Mesenteric fat pad (tissue), 1 donor: ENCODE measurements around the gene ZNF407. TPM values are rescaled to one million over a fixed set of nuclear protein-coding genes. Genes with fewer than 3 reads are reported as not detected.

Experiments
- DNase-seq: peaks from one replicate; pipeline ENCODE4 v3.0.0-alpha.2; 2020; ENCODE audit warnings: low spot score
- total RNA-seq: library from RNA; stranded (reverse); fragmentation: NEBNext Ultra II Directional; extraction: Animal tissue kit (Norgen Biotek cat#: 25700); gene quantifications from one replicate; pipeline ENCODE4 v1.2.1, GENCODE V29; 2021
- donor health status: DM: yes; HTN: yes; CAD: no.

The ZNF407 gene
- total RNA-seq, 1 donor from 2014 or later, result 14.4 TPM

DNA sequence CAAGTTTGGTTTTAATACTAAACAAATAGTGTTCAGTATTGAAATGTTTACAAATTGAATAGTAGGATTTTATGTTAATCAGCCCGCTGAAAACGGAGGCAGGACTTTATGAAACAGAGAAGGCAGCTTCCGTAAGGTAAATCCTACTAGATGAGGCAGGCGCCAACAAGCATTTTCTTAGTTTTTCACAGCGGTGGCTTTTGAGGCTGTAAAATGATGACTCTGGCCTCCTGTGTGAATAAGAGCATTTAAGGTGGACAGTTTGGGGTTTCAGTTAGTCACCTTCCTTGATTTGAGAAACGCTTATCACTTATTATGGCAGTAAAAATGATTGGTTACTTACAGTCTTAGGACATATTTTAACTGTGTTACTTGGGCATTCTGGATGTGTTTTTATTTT lies 398.4 kb downstream of the ZNF407 start:
- no peak for DNase-seq

DNA sequence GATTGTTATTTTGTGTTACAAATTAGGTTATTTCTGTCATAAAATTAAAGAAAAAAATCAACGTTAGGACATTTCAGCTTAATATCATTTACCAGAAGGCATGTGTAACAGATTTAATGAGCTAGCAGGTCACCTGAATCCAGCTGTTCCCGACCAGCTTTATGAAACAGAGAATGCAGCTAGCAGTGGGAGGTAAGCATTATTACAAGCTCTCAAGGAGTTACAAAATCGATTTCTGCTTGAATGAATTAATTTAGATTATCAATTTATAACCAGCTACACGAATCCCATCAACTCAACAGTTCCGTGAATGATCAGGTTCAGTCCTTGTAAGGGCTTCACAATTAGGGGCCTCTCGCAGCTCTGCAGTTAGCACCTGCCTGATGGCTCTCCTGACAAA lies 399.3 kb downstream of the ZNF407 start:
- DNase-seq, result no peak

DNA sequence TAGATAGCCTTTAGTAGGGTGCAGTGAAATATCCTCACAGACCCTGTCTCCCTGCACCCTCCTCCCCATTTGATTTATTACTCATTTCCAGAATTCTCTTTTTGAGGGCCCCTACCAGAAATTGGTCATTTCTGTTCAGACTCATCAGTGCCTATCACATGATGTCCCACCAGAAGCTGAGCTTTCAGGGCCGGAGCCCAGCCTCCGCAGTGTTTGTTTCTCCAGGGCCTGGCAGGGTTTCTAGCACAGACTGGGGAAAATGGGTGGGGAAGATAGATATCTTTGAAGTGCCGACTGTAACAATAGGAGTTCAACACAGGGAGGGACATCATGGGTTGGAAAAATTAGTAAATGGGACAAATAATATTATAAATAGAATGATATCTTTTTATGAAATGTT lies 403.2 kb downstream of the ZNF407 start:
- no peak for DNase-seq

DNA sequence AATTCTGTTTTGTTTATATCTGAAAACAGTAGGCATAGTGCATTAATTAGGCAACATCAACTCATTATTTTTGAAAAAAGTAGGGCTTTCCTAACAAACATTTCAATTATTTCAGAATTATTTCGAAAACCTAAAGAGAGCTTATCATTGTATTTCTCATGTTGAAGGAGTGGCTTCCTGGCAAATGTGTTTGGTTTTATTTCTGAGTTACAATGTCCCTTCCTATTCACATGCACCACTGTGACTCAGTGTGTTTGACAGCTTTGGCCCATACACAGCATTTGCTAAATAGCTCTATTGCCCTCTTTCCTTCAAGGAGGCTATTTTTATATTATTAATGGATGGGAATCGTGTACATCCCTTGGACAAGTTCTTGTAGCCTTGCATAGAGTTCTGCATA lies 405.4 kb downstream of the ZNF407 start:
- no peak for DNase-seq

DNA sequence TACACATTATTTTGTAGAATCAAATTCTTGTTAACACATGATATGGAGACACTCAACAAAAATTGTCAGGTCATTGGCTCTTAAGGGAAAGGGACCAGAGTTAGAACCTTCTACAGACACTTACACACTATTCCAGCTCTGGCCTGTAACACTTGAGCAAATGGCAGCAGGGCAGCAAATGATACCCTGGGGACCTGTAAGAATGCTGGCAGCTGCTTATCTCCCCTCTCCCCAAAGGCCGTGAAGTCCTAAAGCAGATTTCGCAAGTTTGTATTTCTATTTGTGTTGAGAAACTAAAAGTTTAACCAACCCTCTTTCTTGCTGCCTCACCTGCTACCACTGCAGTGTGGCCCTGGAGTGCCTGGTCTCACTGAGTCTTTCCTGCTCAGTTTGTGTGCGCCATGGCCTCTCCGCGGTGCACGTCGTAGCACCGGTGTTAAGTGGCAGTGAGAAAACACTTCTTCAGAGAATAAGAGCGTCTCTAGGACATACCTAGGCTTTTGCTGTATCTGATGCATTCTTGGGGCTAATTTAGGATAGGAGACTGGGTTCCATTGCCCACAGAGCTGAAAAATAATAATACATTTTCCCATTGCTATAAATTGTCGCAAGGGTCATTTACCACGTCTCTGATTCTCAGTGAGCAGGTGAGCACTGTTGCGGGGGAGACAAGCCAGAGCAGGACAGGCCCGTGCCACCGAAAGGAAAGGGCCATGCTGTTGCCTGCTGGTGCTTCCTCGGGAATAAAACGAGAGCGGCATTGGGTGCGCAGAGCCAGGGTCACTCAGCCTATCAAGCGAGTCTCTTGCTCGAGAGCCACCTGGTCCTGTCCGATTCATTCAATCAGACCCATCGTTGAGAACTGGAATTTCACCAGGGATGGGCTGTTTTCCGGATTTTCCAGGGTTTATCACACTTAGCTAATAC lies 406.4 kb downstream of the ZNF407 start:
- DNase-seq, result no peak

DNA sequence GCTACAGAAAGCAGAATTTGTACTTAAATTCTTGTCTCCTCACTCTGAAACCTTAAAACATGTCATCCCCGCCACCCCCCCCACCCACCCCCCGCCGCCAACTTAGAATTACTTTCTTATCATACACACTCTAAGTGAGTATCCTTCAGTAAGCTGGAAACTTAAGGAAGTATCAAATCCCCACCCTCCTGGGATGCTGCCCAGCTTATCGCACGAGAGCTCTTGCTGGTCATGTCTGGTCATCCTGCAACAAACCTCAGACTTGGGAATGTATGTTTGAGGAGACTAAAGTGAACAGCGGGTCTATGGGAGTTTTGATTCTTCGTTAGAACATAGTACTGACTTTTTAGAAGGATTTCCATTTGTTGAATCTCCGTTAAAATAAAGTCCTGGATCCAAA lies 408.0 kb downstream of the ZNF407 start:
- DNase-seq, result no peak

DNA sequence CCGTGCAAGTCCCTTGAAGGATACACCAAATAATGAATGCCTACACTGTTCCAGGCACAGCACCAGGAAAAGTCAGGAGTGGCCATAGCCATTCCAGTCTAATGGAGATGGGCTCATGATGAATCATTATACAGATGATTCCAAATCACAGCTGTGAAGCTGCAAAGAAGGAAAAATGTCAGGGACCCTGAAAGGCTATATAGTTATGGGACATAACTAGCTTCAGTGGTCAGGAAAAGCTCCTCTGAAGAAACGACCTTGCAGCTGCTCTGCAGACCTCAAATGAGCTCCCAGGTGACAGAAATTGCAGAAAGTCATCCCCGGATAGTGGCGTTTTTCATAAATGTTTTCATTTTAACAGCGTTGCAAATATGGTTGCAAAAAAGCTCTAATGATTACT lies 410.5 kb downstream of the ZNF407 start:
- no peak for DNase-seq

DNA sequence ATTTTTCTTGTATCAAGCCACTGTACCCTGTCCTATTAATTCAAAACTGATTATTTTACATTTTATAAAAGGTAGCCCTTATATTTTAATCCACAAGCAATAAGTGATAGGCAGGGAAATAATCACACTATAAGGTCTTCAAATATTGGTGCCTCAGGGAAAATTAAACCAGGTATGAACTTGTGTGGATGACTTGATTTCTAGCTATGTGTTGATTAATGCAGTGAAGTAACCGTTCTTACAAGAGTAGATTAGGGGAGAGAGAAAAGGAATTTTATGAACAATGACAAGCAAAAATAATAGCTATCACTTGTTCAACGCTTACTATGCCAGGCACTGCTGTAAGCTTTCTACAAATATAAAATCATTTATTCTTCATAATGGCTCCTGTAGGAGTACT lies 411.6 kb downstream of the ZNF407 start:
- no peak for DNase-seq

DNA sequence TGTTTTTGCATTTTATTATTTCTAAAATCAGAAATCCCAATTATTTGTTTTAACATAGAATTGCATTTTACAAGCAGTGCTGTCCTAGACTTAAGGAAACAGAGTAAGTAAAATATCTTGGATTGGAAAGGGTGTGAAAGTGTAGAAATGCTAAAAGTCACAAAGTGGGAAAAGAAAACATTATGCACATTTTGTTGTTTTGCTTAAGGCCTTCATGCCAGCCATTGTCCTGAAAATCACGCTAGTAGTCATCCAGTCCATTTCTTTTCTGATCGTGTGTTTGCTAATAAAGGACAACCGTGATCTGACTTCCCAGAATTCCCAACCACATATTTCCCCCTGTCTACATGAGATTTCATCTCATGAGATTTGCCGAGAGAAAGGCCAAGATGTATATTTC lies 412.2 kb downstream of the ZNF407 start:
- no peak for DNase-seq

DNA sequence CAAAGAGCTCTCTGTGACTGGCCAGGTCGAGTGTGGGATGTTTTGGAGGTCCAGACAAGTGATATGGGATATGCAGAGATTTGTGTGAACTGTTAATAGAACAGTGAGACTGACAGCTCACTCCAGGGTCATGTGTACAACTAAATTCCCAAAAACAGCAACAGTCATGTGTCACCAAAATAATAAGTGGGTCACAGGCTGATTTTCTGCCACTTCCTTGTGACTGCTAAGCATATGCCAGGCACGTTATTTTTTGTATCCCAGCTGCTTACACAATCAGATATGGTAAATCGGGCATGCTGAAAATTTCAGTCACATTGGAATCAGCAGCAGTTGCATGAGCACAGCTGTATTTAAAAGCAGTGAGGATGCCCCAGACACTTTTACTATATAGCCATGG lies 412.6 kb downstream of the ZNF407 start:
- DNase-seq, result no peak

DNA sequence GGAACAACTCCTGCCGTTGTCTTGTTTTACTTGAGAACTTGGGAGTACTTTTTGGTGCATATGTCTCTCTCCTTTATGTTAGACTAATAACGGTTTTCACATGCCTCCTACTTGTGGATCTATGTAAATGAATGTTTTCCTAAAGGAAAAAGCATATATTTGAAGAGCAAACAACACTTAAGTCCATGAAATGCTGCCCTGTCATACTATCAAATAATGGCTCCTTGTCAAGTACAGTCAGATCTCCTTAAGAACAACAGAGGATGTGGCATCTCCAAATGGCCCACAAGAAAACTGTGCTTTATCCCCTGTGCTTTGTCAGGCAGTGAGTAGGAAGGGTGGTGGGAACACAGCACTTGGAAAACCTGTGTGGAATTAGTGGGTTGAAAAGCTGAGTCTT lies 413.0 kb downstream of the ZNF407 start:
- DNase-seq, result no peak

DNA sequence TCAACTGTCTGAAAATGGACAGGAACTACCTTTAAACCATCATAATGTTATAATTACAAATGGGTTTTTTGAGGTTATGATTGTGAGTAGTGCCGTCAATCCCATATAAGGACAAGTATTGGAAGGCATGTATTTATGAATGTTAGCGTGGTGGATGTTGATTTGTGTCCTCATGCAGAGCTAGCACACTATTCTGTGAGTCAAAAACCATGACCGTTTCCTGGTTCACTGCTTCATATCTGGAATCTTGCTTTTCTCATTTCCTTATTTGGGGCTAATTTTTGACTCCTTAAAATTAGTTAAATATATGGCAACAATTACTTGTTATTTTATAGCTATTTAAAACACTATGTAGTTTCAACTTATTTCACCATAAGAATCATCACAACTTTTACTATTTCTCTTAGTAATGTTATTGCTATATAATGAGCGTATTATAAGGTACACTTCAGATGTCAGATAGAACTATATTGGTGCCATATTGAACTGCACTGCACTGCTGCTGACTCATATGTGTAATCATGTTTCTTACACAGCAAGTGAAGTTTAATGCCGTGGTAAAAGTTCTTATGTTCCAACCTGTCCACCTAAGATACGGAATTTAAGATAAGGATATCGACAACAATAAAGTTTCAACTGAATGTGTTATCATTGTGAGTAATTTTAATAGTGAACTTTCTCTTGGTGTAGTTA lies 418.5 kb downstream of the ZNF407 start:
- DNase-seq, result no peak

DNA sequence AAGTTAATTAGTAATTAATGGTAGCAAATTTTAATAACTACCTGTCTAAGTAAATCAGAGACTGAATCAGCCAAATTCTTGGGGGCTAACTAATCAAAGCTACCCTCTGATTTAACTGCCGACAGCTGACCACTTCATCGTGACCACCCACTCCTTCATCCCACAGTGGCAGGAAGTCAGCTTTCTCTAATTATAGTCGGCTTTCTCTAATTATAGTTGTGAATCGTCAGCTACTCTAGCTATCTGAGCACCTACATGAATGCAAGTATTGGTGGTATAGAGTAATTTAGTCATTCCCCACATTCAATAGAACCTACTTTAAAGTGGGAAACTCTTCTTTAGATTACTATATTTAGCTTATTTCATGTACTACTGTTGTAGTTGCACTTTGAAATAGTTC lies 425.8 kb downstream of the ZNF407 start:
- DNase-seq, result no peak

DNA sequence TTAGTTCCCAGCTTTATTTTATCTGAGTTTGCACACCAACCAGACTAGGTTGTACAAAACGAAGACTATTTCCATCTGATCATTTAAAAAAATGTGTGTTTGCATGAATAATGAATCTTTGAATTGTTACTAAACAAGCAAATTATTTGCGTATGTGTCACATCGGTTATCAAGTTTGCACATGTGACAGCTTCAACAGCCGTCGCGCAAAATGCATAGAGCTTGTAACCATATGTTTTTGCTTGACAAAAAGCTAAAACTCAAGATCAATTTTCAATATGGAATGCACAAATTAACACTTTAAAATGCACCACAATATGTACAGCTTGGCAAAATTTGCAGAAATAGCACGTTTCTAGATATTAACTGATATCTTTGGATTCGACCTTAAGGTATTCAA lies 427.2 kb downstream of the ZNF407 start:
- DNase-seq, result no peak

DNA sequence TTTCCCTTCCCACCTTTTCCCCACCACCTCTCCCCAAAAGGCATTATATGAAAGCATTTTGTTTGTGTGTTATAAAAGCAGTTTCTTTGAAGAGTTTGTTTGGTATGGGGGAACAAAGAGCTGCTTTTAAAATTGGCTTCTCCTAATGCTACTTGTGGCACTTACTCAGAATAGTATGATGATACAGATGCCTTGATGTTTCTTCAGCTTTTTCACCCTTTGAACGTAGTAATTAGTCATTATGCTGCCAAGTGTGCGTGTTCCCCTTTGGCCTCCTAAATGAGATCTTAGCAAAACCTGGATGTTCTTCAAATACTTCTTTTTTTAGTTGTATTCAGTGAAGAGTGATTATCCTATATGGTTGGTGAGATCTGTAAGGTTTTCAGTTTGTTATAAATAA lies 427.9 kb downstream of the ZNF407 start:
- DNase-seq, result no peak

DNA sequence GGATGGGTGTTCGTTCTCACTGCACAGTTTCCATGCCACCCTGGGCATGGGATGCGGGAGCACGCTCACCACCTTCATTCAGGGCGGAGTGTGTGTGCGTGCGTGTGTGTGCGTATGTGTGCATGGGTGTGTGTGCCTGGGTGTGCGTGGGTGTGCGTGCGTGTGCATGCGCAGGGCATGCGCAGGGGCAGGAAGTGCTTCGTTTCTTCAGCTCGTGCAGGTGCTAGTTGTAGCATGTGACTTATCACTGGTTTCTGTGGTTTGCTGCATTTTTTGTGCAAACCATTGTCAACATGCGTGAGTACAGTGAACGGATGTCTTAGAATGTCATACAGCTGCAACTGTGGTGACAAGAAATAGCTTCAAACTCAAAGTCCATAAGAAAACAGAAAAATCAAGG lies 431.8 kb downstream of the ZNF407 start:
- DNase-seq, result no peak

DNA sequence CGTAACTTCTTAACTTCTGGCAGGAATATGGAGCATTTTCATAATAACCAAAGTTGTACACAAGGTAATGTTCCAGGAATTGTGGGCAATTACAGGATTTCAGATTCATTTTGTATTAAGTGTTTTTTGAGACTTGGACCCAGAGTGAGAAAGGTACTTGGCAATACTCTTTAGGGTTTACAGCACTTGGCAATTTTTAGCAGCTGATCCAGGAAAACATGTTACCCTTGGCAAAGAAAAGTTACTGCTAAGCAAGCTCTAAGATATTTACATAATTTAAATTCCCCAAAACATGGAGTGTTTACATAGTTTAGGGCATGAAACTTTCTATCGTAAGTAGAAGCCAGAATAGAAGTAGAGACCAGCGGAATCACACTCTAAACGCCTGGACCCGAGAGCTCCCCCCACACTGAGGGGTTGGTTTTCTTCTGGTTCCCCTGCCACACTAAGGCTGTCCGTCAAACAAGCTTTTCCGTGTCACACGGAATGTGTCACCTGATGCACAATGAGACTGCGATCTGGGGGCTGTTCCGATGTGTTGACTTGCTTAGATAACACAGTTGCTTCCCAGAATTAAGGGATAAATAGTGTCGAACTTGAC lies 434.1 kb downstream of the ZNF407 start:
- DNase-seq, result no peak

DNA sequence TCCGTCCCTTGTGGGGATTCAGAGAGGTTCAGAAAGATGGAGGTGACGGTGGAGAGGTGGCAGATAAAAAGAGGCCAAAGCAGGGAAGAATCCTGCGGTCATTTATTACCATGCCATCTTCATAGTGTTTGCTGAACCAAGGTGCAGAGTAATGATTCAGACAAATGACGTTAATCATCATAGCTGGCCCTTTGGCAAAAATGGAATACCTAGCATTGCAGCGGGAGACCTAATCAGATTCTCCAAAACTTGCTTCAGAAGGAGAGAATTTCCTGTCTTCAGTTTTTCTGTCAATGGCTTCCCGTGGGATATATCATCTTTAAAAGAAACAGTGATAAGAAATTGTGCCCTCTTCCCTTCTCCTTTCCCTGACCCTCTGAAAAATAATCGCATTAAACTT lies 435.8 kb downstream of the ZNF407 start:
- no peak for DNase-seq

DNA sequence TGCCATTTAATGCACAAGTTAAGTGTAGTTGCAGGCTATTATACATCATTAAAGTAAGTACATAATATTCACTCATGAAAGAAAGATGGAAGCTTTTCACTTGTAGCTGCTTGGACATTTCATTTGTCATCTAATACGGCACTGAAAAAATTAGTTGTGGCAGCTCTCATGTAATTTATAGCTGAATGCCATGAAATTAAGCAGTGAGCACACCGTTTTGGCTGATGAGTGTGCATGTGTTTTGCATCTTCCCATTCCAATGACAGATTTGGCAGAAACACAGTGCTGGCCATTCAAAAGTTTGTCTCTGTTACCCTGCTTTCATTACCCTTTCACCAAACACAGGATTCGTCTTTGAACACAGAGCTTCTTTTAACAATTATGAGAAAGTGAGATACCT lies 437.3 kb downstream of the ZNF407 start:
- no peak for DNase-seq

DNA sequence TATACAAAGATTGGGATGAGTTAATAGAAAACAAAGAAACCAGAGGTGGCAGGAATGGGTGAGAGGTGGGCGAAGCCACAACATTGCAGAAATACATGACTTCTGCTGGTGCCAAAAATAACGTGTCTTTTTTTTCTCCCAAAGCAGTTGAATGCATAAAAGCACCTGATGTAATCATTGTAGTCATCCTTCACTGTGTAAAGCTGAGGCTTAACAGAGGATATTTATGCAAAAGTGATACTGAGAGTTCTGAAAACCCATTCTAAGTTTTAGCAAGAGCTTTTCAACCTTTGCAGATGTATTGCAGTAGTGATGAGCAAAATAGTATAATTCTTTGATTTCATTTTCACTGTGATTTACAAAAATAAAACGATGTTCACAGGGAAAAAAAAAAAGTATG lies 438.3 kb downstream of the ZNF407 start:
- no peak for DNase-seq

DNA sequence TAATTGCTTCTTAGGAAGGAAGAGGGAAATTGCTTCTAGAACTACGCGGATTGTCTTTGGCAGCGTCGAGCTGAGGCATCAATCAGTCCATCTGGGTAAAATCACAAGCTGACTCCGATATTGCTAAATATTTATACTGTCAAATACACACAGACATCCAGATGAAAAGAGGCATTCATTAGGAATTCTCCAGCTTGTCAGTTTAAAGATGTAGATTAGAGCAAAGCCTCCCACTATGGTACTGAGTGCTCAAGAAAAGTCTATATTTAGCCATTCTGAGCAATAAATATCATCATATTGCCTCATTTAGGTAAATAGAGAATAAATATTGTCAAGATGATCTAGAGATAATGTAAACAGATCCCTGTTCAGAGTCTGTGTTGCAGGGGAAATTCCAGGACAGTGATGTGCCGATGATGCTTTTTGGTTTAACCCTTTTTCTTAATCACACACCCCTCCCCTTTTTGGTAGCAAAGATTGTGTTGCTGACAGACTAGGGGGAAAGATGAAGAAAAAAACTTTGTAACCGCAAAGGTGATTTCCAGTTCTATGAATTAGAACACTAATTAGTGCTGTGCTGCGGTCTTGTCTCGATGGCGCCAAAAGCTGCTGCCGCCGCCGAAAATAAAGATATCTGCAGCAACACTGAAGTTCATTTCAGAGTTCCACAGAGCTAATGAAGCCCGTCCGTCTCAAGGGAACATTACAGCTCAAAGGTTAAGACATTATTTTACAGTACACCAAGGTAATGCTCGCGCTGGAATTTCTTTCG lies 439.4 kb downstream of the ZNF407 start:
- DNase-seq, result no peak

DNA sequence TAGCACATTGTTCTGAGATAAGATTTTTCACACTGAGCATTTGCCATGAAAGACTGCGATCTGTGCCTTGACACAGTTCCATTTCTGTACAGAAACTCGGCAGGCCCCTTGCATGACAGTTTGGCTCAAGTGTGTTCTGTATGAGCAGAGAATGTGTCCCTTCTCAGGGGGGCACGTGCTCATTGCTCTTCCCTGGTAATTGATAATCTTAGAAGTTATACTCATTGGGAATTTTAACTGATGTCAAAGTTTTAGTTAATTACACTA lies 440.0 kb downstream of the ZNF407 start:
- no peak for DNase-seq
